ENCODE measurements around the gene SEC11C. TPM values are rescaled to one million over a fixed set of nuclear protein-coding genes. Genes with fewer than 3 reads are reported as not detected.

The SEC11C gene
- total RNA-seq, 1 donor from 2014 or later, result 53.4 TPM

DNA sequence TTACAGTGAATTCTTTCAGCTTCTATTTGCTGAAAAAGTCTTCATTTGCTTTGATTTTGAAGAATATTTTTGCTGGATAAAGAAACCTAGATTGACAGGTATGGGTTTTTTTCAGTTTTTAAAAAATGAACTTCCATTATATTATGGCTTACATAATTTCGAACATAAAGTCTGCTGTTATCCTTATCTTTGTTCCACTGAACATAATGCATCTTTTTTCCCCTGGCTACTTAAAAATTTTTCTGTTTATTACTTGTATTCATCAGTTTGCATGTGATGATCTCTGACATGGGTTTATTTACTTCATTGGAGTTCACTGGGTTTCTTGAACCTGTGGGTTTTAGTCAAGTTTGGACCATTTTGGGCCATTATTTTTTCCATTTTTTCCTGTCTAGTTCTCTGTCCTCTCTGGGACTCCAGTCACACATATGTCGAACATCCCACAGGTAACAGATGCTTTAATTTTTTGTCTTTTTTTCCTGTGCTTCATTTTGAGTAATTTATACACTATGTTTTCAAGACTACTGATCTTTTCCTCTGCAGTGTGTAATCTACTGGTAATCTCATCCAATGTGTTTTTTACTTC lies 33.1 kb downstream of the SEC11C start:
- Histone ChIP-seq H3K9me3 (ENCODE audit: low read depth) (peaks cover 12% of the 10 kb centered on the region), H3F3A (ENCODE audit: low read depth) (no peaks in the 10 kb centered on the region), H4K20me1 (ENCODE audit: low read depth) (no peaks in the 10 kb centered on the region), H3K27me3 (no peaks in the 10 kb centered on the region), H3K27ac (no peak overlapping the region), H3K36me3 (no peaks in the 10 kb centered on the region), H3K4me2 (no peak overlapping the region), H3K4me1 (no peaks in the 10 kb centered on the region), H3K79me2 (ENCODE audit: low read depth) (no peaks in the 10 kb centered on the region), H3K9ac (no peak overlapping the region), H3K4me3 (no peak overlapping the region), H2AFZ (replicated peaks) (no peak overlapping the region)
- Mint-ChIP-seq H3K9me3 (peaks cover 28% of the 10 kb centered on the region), H3K27me3 (ENCODE audit: insufficient read depth, low read depth) (peaks cover 2% of the 10 kb centered on the region), H3K27ac (no peak overlapping the region), H3K36me3 (peaks cover 2% of the 10 kb centered on the region), H3K4me3 (no peak overlapping the region), H3K4me1 (no peaks in the 10 kb centered on the region)
- no peak for DNase-seq (ENCODE audit: low spot score)
- TF ChIP-seq, protein P1, sequence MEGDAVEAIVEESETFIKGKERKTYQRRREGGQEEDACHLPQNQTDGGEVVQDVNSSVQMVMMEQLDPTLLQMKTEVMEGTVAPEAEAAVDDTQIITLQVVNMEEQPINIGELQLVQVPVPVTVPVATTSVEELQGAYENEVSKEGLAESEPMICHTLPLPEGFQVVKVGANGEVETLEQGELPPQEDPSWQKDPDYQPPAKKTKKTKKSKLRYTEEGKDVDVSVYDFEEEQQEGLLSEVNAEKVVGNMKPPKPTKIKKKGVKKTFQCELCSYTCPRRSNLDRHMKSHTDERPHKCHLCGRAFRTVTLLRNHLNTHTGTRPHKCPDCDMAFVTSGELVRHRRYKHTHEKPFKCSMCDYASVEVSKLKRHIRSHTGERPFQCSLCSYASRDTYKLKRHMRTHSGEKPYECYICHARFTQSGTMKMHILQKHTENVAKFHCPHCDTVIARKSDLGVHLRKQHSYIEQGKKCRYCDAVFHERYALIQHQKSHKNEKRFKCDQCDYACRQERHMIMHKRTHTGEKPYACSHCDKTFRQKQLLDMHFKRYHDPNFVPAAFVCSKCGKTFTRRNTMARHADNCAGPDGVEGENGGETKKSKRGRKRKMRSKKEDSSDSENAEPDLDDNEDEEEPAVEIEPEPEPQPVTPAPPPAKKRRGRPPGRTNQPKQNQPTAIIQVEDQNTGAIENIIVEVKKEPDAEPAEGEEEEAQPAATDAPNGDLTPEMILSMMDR (IDR thresholded peaks at IDR 0.05), result no peak
- TF ChIP-seq EZH2phosphoT487 (IDR thresholded peaks at IDR 0.05) (no peak), EZH2 (IDR thresholded peaks at IDR 0.05) (no peak)

DNA sequence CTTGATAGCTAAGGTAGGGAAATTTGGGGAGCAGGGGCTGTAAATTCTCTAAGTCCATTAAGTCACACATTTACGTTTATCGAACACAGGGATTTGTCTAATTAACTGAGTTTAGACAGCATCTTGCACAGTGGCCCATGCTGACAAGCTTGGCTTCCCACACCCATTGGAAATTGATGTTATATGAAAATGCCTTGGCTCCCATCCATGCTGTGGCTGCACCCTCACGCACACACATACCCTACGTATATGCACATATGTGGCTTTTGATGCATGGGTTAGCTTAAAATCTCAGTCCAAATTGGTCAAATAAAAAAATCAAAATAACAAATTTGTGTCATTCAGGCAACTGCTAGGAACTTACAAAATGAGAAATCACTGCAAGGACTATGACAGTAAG lies 37.8 kb downstream of the SEC11C start:
- H4K20me1 ChIP-seq (ENCODE audit: low read depth), result no peaks in the 10 kb centered on the region
- peaks cover 9% of the 10 kb centered on the region for H3K9me3 ChIP-seq (ENCODE audit: low read depth)
- Mint-ChIP-seq H3K4me1 (no peaks in the 10 kb centered on the region), H3K27me3 (ENCODE audit: insufficient read depth, low read depth) (no peaks in the 10 kb centered on the region), H3K4me3 (no peak overlapping the region), H3K9me3 (peaks cover 16% of the 10 kb centered on the region), H3K36me3 (peaks cover 2% of the 10 kb centered on the region), H3K27ac (no peak overlapping the region)
- H2AFZ ChIP-seq (replicated peaks), result no peak overlapping the region
- no peak overlapping the region for H3K9ac ChIP-seq
- no peaks in the 10 kb centered on the region for H3K4me1 ChIP-seq
- no peak for TF ChIP-seq EZH2phosphoT487 (IDR thresholded peaks at IDR 0.05)
- TF ChIP-seq, protein P1 (IDR thresholded peaks at IDR 0.05), result no peak
- TF ChIP-seq EZH2 (IDR thresholded peaks at IDR 0.05), result no peak
- H3K79me2 ChIP-seq (ENCODE audit: low read depth), result no peaks in the 10 kb centered on the region
- no peak overlapping the region for H3K4me2 ChIP-seq
- H3F3A ChIP-seq (ENCODE audit: low read depth), result no peaks in the 10 kb centered on the region
- no peaks in the 10 kb centered on the region for H3K27me3 ChIP-seq
- H3K4me3 ChIP-seq, result no peak overlapping the region
- no peaks in the 10 kb centered on the region for H3K36me3 ChIP-seq
- no peak for DNase-seq (ENCODE audit: low spot score)
- H3K27ac ChIP-seq, result no peak overlapping the region

DNA sequence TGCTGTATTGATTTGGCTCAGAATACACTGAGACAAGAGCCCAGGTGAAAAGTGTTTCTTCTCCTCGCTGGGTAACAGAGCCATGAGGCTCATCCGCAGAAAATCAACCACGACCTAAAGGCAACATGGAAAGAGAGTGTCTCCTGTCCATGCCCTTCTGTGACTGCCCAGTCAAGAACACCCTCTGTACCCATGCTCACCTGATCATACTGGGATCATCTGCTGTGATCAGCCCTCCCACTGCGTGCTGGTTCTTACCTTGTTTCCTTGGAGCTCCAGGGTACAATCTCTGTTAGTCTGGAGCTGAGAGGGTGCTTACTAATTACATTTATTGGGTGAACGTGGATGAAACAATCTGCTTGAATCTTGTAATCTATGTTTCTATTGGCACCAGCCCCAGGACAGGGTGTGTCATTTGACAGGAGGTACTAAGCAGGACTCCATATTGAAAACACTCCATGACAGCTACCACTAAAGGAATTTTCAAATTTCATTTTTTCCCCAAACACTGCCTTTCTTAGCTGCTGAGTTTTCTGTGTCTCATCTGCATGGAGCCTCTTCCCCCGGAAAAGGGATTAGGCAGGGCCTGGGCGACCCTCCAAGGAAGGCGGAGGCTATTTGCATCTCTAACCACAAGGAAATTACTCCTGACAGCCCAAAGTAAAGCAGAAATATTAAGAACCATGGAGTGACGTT lies 40.6 kb downstream of the SEC11C start:
- no peak overlapping the region for H3K27ac Mint-ChIP-seq
- H3F3A ChIP-seq (ENCODE audit: low read depth), result no peaks in the 10 kb centered on the region
- no peaks in the 10 kb centered on the region for H3K4me1 Mint-ChIP-seq
- no peaks in the 10 kb centered on the region for H3K36me3 Mint-ChIP-seq
- peaks cover 2% of the 10 kb centered on the region for H3K27me3 Mint-ChIP-seq (ENCODE audit: insufficient read depth, low read depth)
- no peaks in the 10 kb centered on the region for H3K79me2 ChIP-seq (ENCODE audit: low read depth)
- H2AFZ ChIP-seq (replicated peaks), result no peak overlapping the region
- no peaks in the 10 kb centered on the region for H4K20me1 ChIP-seq (ENCODE audit: low read depth)
- H3K4me1 ChIP-seq, result no peaks in the 10 kb centered on the region
- TF ChIP-seq EZH2phosphoT487 (IDR thresholded peaks at IDR 0.05) (no peak), EZH2 (IDR thresholded peaks at IDR 0.05) (no peak)
- TF ChIP-seq, protein P1 (IDR thresholded peaks at IDR 0.05), result no peak
- no peak overlapping the region for H3K4me2 ChIP-seq
- DNase-seq (ENCODE audit: low spot score), result no peak
- H3K9me3 Mint-ChIP-seq, result no peaks in the 10 kb centered on the region
- H3K27ac ChIP-seq, result no peak overlapping the region
- no peak overlapping the region for H3K9ac ChIP-seq
- H3K4me3 Mint-ChIP-seq, result no peak overlapping the region
- H3K27me3 ChIP-seq, result no peaks in the 10 kb centered on the region
- H3K4me3 ChIP-seq, result no peak overlapping the region
- no peaks in the 10 kb centered on the region for H3K36me3 ChIP-seq
- no peaks in the 10 kb centered on the region for H3K9me3 ChIP-seq (ENCODE audit: low read depth)

Data from neural progenitor cell (in vitro differentiated cells).